Stimulated activated naive B cell treated with anti-CD40 and anti-IgM and Interleukin-4, amounts not matched to agents 10 μg/mL and 1 μg/mL and 100 μg/mL, for 72 hours (primary cell): ENCODE measurements around the gene TMC2.
"Not testable (repeated sequence)": the region's sequence is repeated elsewhere in the genome, so short reads cannot be mapped to it uniquely, and the experiment has no call there.

Experiments
- ATAC-seq, 2 donors: fragments of 150-1000 bp; cut with Tn5 transposase; replicated peaks; 2 replicates each; pipeline ENCODE4 v1.10.0; 2021; ENCODE audit warnings: moderate library complexity in 1 of 2
- DNase-seq: peaks from one replicate; pipeline ENCODE4 v3.0.0; 2021
- H3K27ac Mint-ChIP-seq: one replicate; pipeline ENCODE4 v1.8.0; 2022; ENCODE audit warnings: mild to moderate bottlenecking, mixed read lengths
- H3K27me3 Mint-ChIP-seq, 2 donors: one replicate each; pipeline ENCODE4 v1.8.0; 2022; ENCODE audit warnings: mixed read lengths in 2 of 2
- H3K36me3 Mint-ChIP-seq, 2 donors: one replicate each; pipeline ENCODE4 v1.8.0; 2022; ENCODE audit warnings: mixed read lengths in 2 of 2, mild to moderate bottlenecking in 1 of 2
- H3K4me1 Mint-ChIP-seq, 2 donors: one replicate each; pipeline ENCODE4 v1.8.0; 2022; ENCODE audit warnings: mixed read lengths in 2 of 2, mild to moderate bottlenecking in 1 of 2
- H3K4me3 Mint-ChIP-seq, 2 donors: one replicate each; pipeline ENCODE4 v1.8.0; 2022; ENCODE audit warnings: mild to moderate bottlenecking in 2 of 2, mixed read lengths in 2 of 2, moderate library complexity in 1 of 2
- H3K9me3 Mint-ChIP-seq, 2 donors: one replicate each; pipeline ENCODE4 v1.8.0; 2022; ENCODE audit warnings: mixed read lengths in 2 of 2, mild to moderate bottlenecking in 1 of 2

Gene TMC2

GRCh38 chr20:2659547-2659946 is 123.2 kb downstream of the TMC2 start:
- H3K9me3 Mint-ChIP-seq: no peaks in the 10 kb centered on the region
- H3K4me3 Mint-ChIP-seq: no peak overlapping the region
- DNase-seq (no peak), ATAC-seq (no peak)
- H3K27ac Mint-ChIP-seq: no peak overlapping the region
- peaks cover 61 to 68% of the 10 kb centered on the region in 2 donors for H3K36me3 Mint-ChIP-seq
- H3K4me1 Mint-ChIP-seq: peaks cover 29 to 53% of the 10 kb centered on the region in 2 donors
- H3K27me3 Mint-ChIP-seq: no peaks in the 10 kb centered on the region

- H3K27me3 Mint-ChIP-seq: peaks cover 4 to 10% of the 10 kb centered on the region in 2 donors
- ATAC-seq (no peak), DNase-seq (no peak)
- no peaks in the 10 kb centered on the region for H3K9me3 Mint-ChIP-seq
- H3K4me1 Mint-ChIP-seq: peaks cover 14 to 26% of the 10 kb centered on the region in 2 donors
- peak overlapping the region; percentile 85 for H3K4me3 Mint-ChIP-seq
- peak overlapping the region; percentile 96 for H3K27ac Mint-ChIP-seq
- H3K36me3 Mint-ChIP-seq: peaks cover 29 to 31% of the 10 kb centered on the region in 2 donors
Observed at GRCh38 chr20:2663364-2663886, 127.1 kb downstream of the TMC2 start.

GRCh38 chr20:2663887-2664719 is 127.7 kb downstream of the TMC2 start, which contains the start of gene IDH3B:
Gene IDH3B (minus strand): TSS chr20:2664216. CDS start chr20:2664188, 28 bp downstream.
- H3K4me3 Mint-ChIP-seq: peak within 1 kb of the TSS; percentile 85
- H3K36me3 Mint-ChIP-seq: peaks cover 22 to 25% of the 10 kb centered on the region in 2 donors
- DNase-seq (peak; percentile 87), ATAC-seq (peak; percentile 97 to 99)
- peaks cover 9 to 20% of the 10 kb centered on the region in 2 donors for H3K4me1 Mint-ChIP-seq
- H3K9me3 Mint-ChIP-seq: no peaks in the 10 kb centered on the region
- H3K27me3 Mint-ChIP-seq: peaks cover 9 to 14% of the 10 kb centered on the region in 2 donors
- peak within 1 kb of the TSS; percentile 96 for H3K27ac Mint-ChIP-seq

GRCh38 chr20:2671977-2672376 is 135.6 kb downstream of the TMC2 start:
- ATAC-seq (no peak), DNase-seq (no peak)
- Mint-ChIP-seq H3K4me1 (no peaks in the 10 kb centered on the region), H3K27ac (no peak overlapping the region), H3K9me3 (no peaks in the 10 kb centered on the region), H3K4me3 (no peak overlapping the region), H3K27me3 (peaks cover 19 to 35% of the 10 kb centered on the region in 2 donors), H3K36me3 (peaks cover 0 to 2% of the 10 kb centered on the region in 2 donors)

- H3K36me3 Mint-ChIP-seq: peaks cover 0 to 2% of the 10 kb centered on the region in 2 donors
- no peak for DNase-seq
Observed at GRCh38 chr20:2672446-2672845, 136.1 kb downstream of the TMC2 start.

GRCh38 chr20:2673453-2673852 is 137.1 kb downstream of the TMC2 start:
- no peak for ATAC-seq
- Mint-ChIP-seq H3K9me3 (no peaks in the 10 kb centered on the region), H3K4me3 (no peak overlapping the region), H3K27ac (no peak overlapping the region), H3K36me3 (peaks cover 0 to 2% of the 10 kb centered on the region in 2 donors), H3K27me3 (peaks cover 22 to 32% of the 10 kb centered on the region in 2 donors), H3K4me1 (no peaks in the 10 kb centered on the region)
- no peak for DNase-seq

More at GRCh38 chr20:2672446-2672845, 136.1 kb downstream of the TMC2 start:
- Mint-ChIP-seq H3K27me3 (peaks cover 22 to 37% of the 10 kb centered on the region in 2 donors), H3K27ac (no peak overlapping the region), H3K4me1 (no peaks in the 10 kb centered on the region), H3K9me3 (no peaks in the 10 kb centered on the region), H3K4me3 (no peak overlapping the region)
- no peak for ATAC-seq

GRCh38 chr20:2680046-2680445 is 143.7 kb downstream of the TMC2 start:
- Mint-ChIP-seq H3K36me3 (no peaks in the 10 kb centered on the region), H3K27me3 (peaks cover 24 to 25% of the 10 kb centered on the region in 2 donors), H3K9me3 (peaks cover 4 to 5% of the 10 kb centered on the region in 2 donors), H3K4me3 (no peak overlapping the region), H3K27ac (no peak overlapping the region), H3K4me1 (peaks cover 2 to 4% of the 10 kb centered on the region in 2 donors)
- ATAC-seq (no peak), DNase-seq (no peak)

GRCh38 chr20:2682040-2682439 is 145.7 kb downstream of the TMC2 start:
- H3K27me3 Mint-ChIP-seq: peaks cover 18 to 24% of the 10 kb centered on the region in 2 donors
- not testable (repeated sequence) for H3K36me3 Mint-ChIP-seq, H3K4me3 Mint-ChIP-seq, ATAC-seq, H3K9me3 Mint-ChIP-seq, DNase-seq, H3K4me1 Mint-ChIP-seq
- H3K27ac Mint-ChIP-seq: peak overlapping the region; percentile 68

GRCh38 chr20:2684817-2685216 is 148.4 kb downstream of the TMC2 start:
- H3K9me3 Mint-ChIP-seq, DNase-seq, H3K27ac Mint-ChIP-seq, H3K36me3 Mint-ChIP-seq, H3K4me3 Mint-ChIP-seq: not testable (repeated sequence)
- H3K27me3 Mint-ChIP-seq: peaks cover 31 to 42% of the 10 kb centered on the region in 2 donors
- peak; percentile 53 to 54 for ATAC-seq
- H3K4me1 Mint-ChIP-seq: peaks cover 7 to 16% of the 10 kb centered on the region in 2 donors

- Mint-ChIP-seq H3K36me3 (peaks cover 3 to 5% of the 10 kb centered on the region in 2 donors), H3K27me3 (peaks cover 55 to 57% of the 10 kb centered on the region in 2 donors), H3K4me3 (no peak overlapping the region), H3K27ac (no peak overlapping the region), H3K9me3 (no peaks in the 10 kb centered on the region), H3K4me1 (peaks cover 11 to 20% of the 10 kb centered on the region in 2 donors)
- no peak for ATAC-seq
- DNase-seq: no peak
Observed at GRCh38 chr20:2687514-2687913, 151.1 kb downstream of the TMC2 start.

GRCh38 chr20:2688041-2688591 is 151.7 kb downstream of the TMC2 start:
- H3K4me1 Mint-ChIP-seq: peaks cover 11 to 20% of the 10 kb centered on the region in 2 donors
- ATAC-seq (peak; percentile 64 to 65), DNase-seq (peak; percentile 27)
- H3K27ac Mint-ChIP-seq: no peak overlapping the region
- no peaks in the 10 kb centered on the region for H3K9me3 Mint-ChIP-seq
- H3K4me3 Mint-ChIP-seq: no peak overlapping the region
- H3K36me3 Mint-ChIP-seq: peaks cover 3 to 5% of the 10 kb centered on the region in 2 donors
- H3K27me3 Mint-ChIP-seq: peaks cover 52 to 54% of the 10 kb centered on the region in 2 donors

GRCh38 chr20:2690213-2690612 is 153.8 kb downstream of the TMC2 start:
- H3K4me1 Mint-ChIP-seq: peaks cover 11 to 20% of the 10 kb centered on the region in 2 donors
- H3K27me3 Mint-ChIP-seq: peaks cover 56 to 63% of the 10 kb centered on the region in 2 donors
- H3K27ac Mint-ChIP-seq: no peak overlapping the region
- no peaks in the 10 kb centered on the region for H3K9me3 Mint-ChIP-seq
- H3K4me3 Mint-ChIP-seq: no peak overlapping the region
- H3K36me3 Mint-ChIP-seq: peaks cover 3 to 5% of the 10 kb centered on the region in 2 donors
- DNase-seq: no peak
- no peak for ATAC-seq

GRCh38 chr20:2690718-2691117 is 154.3 kb downstream of the TMC2 start:
- H3K4me1 Mint-ChIP-seq: peaks cover 11 to 20% of the 10 kb centered on the region in 2 donors
- ATAC-seq (no peak), DNase-seq (no peak)
- H3K27ac Mint-ChIP-seq: no peak overlapping the region
- H3K27me3 Mint-ChIP-seq: peaks cover 61 to 67% of the 10 kb centered on the region in 2 donors
- H3K4me3 Mint-ChIP-seq: peak overlapping the region in 1 of 2 donors; percentile 88
- no peaks in the 10 kb centered on the region for H3K9me3 Mint-ChIP-seq
- peaks cover 3 to 5% of the 10 kb centered on the region in 2 donors for H3K36me3 Mint-ChIP-seq

GRCh38 chr20:2691127-2691526 is 154.8 kb downstream of the TMC2 start:
- Mint-ChIP-seq H3K36me3 (peaks cover 3 to 5% of the 10 kb centered on the region in 2 donors), H3K4me1 (peaks cover 11 to 20% of the 10 kb centered on the region in 2 donors), H3K4me3 (peak overlapping the region; percentile 86 to 88), H3K9me3 (no peaks in the 10 kb centered on the region), H3K27me3 (peaks cover 65 to 71% of the 10 kb centered on the region in 2 donors), H3K27ac (peak overlapping the region; percentile 85)
- no peak for ATAC-seq
- DNase-seq: no peak
